ENCODE measurements around the gene OMG.

- no peak for TF ChIP-seq CTCF (IDR thresholded peaks at IDR 0.05; ENCODE audit: low read depth, low read length, poor library complexity, severe bottlenecking)
- TF ChIP-seq EZH2phosphoT487 (IDR thresholded peaks at IDR 0.05; ENCODE audit: borderline replicate concordance, low read length), result no peak
Measured at GRCh38 chr17:31313982-31314781, 17.1 kb upstream of the OMG start, which contains the start of gene EVI2B.
